HepG2 (cell line): Measurements from ENCODE around the gene FBXW8. TPM values are rescaled to one million over a fixed set of nuclear protein-coding genes. Genes with fewer than 3 reads are reported as not detected.

Experiments used
- DNMT3B ChIP-seq: conservative IDR thresholded peaks from 2 replicates; pipeline ENCODE4 v1.6.1; 2016; ENCODE audit warnings: missing biosample characterization, control low read depth
- KDM1A ChIP-seq: IDR thresholded peaks from 2 replicates; pipeline ENCODE4 v1.6.1; 2016; ENCODE audit warnings: missing compliant biosample characterization
- MYNN ChIP-seq: sonication (generic); formaldehyde crosslinking; IDR thresholded peaks from 2 replicates; pipeline ENCODE4 v1.4.0; 2020; ENCODE audit warnings: mild to moderate bottlenecking, low read depth, missing genetic modification reagents
- TEAD3 ChIP-seq: optimal IDR thresholded peaks from 2 replicates; pipeline ENCODE3; 2016; ENCODE audit warnings: borderline replicate concordance
- ZFP1 ChIP-seq: IDR thresholded peaks from 2 replicates; pipeline ENCODE4 v1.6.1; 2016
- ZNF33A ChIP-seq: sonication (generic); formaldehyde crosslinking; IDR thresholded peaks from 2 replicates; pipeline ENCODE4 v1.5.1; 2020; ENCODE audit warnings: missing genetic modification reagents, mild to moderate bottlenecking, moderate library complexity, borderline replicate concordance
- ZNF780A ChIP-seq: sonication (generic); formaldehyde crosslinking; IDR thresholded peaks from 2 replicates; pipeline ENCODE4 v1.8.0; 2022; ENCODE audit warnings: mild to moderate bottlenecking, missing genetic modification reagents, moderate library complexity
- polyA plus RNA-seq, 8 experiments: library from polyadenylated mRNA; depleted of rRNA in 3 of 8; stranded (reverse) in 7 of 8; unstranded in 1 of 8; fragments of >200 nt; fragmentation: Illumina TruSeq in 4 of 8; extraction: Trizol in 4 of 8; gene quantifications; 2 replicates each; pipeline versions ENCODE4 v1.2.1 to v1.2.3, GENCODE V29; 2011 to 2016; ENCODE audit warnings: low read depth in 4 of 8, missing spikeins in 1 of 8, mixed read lengths in 1 of 8; ENCODE audit not compliant: insufficient read depth in 1 of 8
- total RNA-seq, 5 experiments: library from RNA; depleted of rRNA; stranded (reverse); fragments of >200 nt; fragmentation: Illumina TruSeq; extraction: Trizol; gene quantifications; 2 replicates each; pipeline ENCODE4 v1.2.3, GENCODE V29; 2016; ENCODE audit warnings: low read depth in 1 of 5
- TF ChIP-seq, protein P1 (sequence below): sonication (generic); formaldehyde crosslinking; IDR thresholded peaks from 2 replicates; pipeline ENCODE4 v1.9.0; 2022; ENCODE audit warnings: missing genetic modification reagents, mild to moderate bottlenecking, borderline replicate concordance
- TF ChIP-seq, protein P2 (sequence below): sonication (generic); formaldehyde crosslinking; IDR thresholded peaks from 2 replicates; pipeline ENCODE4 v1.5.0; 2020; ENCODE audit warnings: mild to moderate bottlenecking, missing genetic modification reagents, borderline replicate concordance
- TF ChIP-seq, protein P3 (sequence below): sonication (generic); formaldehyde crosslinking; IDR thresholded peaks from 2 replicates; pipeline ENCODE4 v1.5.1; 2020; ENCODE audit warnings: missing genetic modification reagents, mild to moderate bottlenecking, borderline replicate concordance
- TF ChIP-seq, protein P4 (sequence below): sonication (generic); formaldehyde crosslinking; IDR thresholded peaks from 2 replicates; pipeline ENCODE4 v1.4.0; 2020; ENCODE audit warnings: mild to moderate bottlenecking, low read depth, missing genetic modification reagents
- TF ChIP-seq, protein P5 (sequence below): sonication (generic); formaldehyde crosslinking; IDR thresholded peaks from 2 replicates; pipeline ENCODE4 v1.4.0; 2020; ENCODE audit warnings: missing genetic modification reagents, low read depth, mild to moderate bottlenecking, borderline replicate concordance

FBXW8 gene
- total and polyA plus RNA-seq, 2 of the 13 experiments (the other 11 are each of a cell fraction or from before 2014, with no cell fraction given): 5.1 to 5.9 TPM

DNA sequence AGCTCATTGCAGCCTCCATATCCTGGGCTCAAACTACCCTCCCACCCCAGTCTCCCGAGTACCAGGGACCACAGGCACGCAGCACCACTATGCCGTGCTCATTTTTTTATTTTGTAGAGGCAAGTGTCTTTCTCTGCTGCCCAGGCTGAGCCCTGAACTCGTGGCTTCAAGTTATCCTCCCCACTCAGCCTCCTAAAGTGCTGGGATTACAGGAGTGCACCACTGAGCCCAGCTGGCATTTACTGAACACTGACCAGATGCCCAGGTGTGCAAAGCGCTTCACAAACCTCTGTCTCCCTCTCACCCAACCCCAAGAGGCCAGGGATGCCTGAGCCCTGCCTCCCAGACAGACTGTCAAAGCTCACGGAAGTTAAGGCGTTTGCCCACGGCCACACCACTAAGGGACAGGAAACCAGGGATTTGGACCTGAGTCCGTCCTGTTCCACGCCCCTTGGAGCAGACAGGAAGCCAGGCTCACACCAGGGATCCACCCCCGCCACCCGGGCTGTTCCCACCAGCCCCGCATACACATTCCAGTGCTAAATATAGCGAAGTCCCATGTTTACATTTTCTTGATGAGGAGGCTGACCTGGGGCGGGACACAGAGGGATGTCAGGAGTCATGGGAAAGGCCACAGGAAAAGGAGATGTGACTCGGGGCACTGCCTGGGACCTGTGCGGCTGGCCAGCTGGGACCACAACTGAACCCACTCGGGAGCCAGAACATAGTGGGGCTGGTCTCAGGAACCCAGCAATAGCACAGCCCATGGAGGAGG lies 137.2 kb downstream of the FBXW8 start (continued):
- TF ChIP-seq ZNF33A (CRISPR knock-in tag) (no peak), ZNF780A (CRISPR knock-in tag) (no peak), DNMT3B (CRISPR knock-in tag) (no peak), KDM1A (no peak), TEAD3 (CRISPR knock-in tag) (peak; percentile 97), MYNN (CRISPR knock-in tag) (no peak), ZFP1 (CRISPR knock-in tag) (peak; percentile 46; the same call in 1 of the 2 replicates)
- TF ChIP-seq, protein P1, sequence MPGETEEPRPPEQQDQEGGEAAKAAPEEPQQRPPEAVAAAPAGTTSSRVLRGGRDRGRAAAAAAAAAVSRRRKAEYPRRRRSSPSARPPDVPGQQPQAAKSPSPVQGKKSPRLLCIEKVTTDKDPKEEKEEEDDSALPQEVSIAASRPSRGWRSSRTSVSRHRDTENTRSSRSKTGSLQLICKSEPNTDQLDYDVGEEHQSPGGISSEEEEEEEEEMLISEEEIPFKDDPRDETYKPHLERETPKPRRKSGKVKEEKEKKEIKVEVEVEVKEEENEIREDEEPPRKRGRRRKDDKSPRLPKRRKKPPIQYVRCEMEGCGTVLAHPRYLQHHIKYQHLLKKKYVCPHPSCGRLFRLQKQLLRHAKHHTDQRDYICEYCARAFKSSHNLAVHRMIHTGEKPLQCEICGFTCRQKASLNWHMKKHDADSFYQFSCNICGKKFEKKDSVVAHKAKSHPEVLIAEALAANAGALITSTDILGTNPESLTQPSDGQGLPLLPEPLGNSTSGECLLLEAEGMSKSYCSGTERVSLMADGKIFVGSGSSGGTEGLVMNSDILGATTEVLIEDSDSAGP (CRISPR knock-in tag): 0 out of 2 replicates have a peak, but pooled peaks have one; percentile 22
- TF ChIP-seq, protein P2, sequence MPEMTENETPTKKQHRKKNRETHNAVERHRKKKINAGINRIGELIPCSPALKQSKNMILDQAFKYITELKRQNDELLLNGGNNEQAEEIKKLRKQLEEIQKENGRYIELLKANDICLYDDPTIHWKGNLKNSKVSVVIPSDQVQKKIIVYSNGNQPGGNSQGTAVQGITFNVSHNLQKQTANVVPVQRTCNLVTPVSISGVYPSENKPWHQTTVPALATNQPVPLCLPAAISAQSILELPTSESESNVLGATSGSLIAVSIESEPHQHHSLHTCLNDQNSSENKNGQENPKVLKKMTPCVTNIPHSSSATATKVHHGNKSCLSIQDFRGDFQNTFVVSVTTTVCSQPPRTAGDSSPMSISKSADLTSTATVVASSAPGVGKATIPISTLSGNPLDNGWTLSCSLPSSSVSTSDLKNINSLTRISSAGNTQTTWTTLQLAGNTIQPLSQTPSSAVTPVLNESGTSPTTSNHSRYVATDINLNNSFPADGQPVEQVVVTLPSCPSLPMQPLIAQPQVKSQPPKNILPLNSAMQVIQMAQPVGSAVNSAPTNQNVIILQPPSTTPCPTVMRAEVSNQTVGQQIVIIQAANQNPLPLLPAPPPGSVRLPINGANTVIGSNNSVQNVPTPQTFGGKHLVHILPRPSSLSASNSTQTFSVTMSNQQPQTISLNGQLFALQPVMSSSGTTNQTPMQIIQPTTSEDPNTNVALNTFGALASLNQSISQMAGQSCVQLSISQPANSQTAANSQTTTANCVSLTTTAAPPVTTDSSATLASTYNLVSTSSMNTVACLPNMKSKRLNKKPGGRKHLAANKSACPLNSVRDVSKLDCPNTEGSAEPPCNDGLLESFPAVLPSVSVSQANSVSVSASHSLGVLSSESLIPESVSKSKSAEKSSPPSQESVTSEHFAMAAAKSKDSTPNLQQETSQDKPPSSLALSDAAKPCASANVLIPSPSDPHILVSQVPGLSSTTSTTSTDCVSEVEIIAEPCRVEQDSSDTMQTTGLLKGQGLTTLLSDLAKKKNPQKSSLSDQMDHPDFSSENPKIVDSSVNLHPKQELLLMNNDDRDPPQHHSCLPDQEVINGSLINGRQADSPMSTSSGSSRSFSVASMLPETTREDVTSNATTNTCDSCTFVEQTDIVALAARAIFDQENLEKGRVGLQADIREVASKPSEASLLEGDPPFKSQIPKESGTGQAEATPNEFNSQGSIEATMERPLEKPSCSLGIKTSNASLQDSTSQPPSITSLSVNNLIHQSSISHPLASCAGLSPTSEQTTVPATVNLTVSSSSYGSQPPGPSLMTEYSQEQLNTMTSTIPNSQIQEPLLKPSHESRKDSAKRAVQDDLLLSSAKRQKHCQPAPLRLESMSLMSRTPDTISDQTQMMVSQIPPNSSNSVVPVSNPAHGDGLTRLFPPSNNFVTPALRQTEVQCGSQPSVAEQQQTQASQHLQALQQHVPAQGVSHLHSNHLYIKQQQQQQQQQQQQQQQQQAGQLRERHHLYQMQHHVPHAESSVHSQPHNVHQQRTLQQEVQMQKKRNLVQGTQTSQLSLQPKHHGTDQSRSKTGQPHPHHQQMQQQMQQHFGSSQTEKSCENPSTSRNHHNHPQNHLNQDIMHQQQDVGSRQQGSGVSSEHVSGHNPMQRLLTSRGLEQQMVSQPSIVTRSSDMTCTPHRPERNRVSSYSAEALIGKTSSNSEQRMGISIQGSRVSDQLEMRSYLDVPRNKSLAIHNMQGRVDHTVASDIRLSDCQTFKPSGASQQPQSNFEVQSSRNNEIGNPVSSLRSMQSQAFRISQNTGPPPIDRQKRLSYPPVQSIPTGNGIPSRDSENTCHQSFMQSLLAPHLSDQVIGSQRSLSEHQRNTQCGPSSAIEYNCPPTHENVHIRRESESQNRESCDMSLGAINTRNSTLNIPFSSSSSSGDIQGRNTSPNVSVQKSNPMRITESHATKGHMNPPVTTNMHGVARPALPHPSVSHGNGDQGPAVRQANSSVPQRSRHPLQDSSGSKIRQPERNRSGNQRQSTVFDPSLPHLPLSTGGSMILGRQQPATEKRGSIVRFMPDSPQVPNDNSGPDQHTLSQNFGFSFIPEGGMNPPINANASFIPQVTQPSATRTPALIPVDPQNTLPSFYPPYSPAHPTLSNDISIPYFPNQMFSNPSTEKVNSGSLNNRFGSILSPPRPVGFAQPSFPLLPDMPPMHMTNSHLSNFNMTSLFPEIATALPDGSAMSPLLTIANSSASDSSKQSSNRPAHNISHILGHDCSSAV (CRISPR knock-in tag): no peak
- TF ChIP-seq, protein P3, sequence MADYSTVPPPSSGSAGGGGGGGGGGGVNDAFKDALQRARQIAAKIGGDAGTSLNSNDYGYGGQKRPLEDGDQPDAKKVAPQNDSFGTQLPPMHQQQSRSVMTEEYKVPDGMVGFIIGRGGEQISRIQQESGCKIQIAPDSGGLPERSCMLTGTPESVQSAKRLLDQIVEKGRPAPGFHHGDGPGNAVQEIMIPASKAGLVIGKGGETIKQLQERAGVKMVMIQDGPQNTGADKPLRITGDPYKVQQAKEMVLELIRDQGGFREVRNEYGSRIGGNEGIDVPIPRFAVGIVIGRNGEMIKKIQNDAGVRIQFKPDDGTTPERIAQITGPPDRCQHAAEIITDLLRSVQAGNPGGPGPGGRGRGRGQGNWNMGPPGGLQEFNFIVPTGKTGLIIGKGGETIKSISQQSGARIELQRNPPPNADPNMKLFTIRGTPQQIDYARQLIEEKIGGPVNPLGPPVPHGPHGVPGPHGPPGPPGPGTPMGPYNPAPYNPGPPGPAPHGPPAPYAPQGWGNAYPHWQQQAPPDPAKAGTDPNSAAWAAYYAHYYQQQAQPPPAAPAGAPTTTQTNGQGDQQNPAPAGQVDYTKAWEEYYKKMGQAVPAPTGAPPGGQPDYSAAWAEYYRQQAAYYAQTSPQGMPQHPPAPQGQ (CRISPR knock-in tag): no peak
- TF ChIP-seq, protein P4, sequence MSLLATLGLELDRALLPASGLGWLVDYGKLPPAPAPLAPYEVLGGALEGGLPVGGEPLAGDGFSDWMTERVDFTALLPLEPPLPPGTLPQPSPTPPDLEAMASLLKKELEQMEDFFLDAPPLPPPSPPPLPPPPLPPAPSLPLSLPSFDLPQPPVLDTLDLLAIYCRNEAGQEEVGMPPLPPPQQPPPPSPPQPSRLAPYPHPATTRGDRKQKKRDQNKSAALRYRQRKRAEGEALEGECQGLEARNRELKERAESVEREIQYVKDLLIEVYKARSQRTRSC (CRISPR knock-in tag): no peak
- TF ChIP-seq, protein P5, sequence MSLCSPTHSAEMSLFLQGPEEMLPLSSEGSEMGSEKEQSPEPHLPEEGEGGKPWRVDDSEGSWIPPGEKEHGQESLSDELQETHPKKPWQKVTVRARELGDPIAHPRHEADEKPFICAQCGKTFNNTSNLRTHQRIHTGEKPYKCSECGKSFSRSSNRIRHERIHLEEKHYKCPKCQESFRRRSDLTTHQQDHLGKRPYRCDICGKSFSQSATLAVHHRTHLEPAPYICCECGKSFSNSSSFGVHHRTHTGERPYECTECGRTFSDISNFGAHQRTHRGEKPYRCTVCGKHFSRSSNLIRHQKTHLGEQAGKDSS (CRISPR knock-in tag): peak; percentile 66
